Measurements from ENCODE around the gene TMEM187.

DNA sequence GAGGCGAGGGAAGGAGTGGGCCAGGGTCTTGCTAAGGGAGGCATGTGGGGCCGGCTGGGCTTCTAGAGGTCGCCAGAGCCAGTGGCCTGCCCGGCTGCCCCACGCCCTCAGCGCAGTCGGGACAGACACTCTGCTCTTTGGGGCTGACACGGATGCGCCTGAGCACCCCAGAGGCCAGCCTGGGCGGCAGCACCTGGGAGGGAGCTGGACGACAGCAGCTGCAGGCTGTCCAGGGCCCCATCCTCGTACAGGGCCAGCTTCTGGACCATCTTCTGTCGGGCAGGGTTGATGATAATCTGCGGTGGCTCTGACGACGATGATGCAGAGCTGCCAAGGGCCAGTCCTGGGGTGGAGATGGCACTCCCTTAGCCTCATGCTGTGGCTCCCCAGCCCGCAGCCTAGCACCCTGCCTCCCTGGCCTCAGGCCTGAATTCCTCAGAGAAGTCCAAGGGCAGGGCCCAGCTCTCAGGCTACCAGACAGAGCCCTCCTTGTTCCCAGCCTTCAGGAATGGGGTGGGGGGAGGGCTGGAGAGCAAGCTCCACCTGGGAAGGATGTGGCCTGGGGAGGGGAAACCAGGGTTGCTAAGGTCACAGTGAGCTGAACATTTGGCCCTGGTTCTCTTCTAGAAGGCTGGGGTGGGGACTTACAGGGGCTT, 39.9 kb downstream of the TMEM187 start:
- TF ChIP-seq, protein P1, sequence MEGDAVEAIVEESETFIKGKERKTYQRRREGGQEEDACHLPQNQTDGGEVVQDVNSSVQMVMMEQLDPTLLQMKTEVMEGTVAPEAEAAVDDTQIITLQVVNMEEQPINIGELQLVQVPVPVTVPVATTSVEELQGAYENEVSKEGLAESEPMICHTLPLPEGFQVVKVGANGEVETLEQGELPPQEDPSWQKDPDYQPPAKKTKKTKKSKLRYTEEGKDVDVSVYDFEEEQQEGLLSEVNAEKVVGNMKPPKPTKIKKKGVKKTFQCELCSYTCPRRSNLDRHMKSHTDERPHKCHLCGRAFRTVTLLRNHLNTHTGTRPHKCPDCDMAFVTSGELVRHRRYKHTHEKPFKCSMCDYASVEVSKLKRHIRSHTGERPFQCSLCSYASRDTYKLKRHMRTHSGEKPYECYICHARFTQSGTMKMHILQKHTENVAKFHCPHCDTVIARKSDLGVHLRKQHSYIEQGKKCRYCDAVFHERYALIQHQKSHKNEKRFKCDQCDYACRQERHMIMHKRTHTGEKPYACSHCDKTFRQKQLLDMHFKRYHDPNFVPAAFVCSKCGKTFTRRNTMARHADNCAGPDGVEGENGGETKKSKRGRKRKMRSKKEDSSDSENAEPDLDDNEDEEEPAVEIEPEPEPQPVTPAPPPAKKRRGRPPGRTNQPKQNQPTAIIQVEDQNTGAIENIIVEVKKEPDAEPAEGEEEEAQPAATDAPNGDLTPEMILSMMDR (conservative IDR thresholded peaks at IDR 0.05; ENCODE audit: low read depth, low read length) = no peak
- TF ChIP-seq SMC3 (IDR thresholded peaks at IDR 0.05; ENCODE audit: low read depth, low read length) (no peak), POLR2A (IDR thresholded peaks at IDR 0.05; ENCODE audit: low read depth, low read length) (no peak)

All from IMR-90 (cell line).